ENCODE measurements around the gene GFRA1.

The GFRA1 gene

DNA sequence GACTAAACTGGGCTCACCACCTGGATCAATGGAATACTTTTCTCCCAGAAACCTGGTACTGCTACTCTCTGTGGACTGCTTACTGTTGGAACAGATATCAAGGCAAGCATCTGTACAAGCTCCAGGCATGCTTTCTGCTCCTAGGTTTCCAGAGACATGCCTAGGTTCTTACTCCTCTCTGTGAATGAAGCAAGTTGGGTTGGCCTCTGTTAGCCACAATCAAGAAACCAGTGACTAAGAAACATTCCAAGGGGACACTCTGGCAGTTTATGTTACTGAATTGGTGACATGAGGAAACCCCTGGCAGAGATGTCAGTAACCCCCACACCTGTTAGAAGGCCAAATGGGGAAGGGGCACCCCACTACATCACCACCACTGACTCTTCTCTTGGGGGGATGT lies 121.9 kb downstream of the GFRA1 start:
- H3K4me3 ChIP-seq (ENCODE audit: control insufficient read depth, low read depth, low read length) = no peak overlapping the region
- TF ChIP-seq, protein P1, sequence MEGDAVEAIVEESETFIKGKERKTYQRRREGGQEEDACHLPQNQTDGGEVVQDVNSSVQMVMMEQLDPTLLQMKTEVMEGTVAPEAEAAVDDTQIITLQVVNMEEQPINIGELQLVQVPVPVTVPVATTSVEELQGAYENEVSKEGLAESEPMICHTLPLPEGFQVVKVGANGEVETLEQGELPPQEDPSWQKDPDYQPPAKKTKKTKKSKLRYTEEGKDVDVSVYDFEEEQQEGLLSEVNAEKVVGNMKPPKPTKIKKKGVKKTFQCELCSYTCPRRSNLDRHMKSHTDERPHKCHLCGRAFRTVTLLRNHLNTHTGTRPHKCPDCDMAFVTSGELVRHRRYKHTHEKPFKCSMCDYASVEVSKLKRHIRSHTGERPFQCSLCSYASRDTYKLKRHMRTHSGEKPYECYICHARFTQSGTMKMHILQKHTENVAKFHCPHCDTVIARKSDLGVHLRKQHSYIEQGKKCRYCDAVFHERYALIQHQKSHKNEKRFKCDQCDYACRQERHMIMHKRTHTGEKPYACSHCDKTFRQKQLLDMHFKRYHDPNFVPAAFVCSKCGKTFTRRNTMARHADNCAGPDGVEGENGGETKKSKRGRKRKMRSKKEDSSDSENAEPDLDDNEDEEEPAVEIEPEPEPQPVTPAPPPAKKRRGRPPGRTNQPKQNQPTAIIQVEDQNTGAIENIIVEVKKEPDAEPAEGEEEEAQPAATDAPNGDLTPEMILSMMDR (conservative IDR thresholded peaks at IDR 0.05; ENCODE audit: control insufficient read depth, insufficient read depth, low read depth, low read length) = no peak
- DNase-seq (ENCODE audit: low read depth) = no peak

DNA sequence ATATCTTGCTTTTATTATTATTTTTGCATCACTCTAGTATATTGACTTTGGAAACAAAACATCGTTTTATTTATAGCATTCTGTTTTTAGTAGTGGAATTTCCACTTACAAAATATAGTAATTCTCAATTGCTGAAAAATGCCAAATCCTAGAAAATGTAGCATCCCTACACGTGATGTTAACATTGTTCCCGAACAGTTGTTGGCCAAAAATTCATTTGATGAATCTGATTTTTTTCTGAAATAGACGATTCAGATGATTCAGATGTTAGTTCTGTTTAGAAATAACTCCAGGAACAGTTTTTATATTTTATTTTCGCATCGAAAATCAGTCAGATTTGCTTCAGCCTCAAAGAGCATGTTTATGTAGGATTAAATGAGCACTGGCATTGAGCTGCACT lies 122.4 kb downstream of the GFRA1 start:
- no peak overlapping the region for H3K4me3 ChIP-seq (ENCODE audit: control insufficient read depth, low read depth, low read length)
- TF ChIP-seq, protein P1 (conservative IDR thresholded peaks at IDR 0.05; ENCODE audit: control insufficient read depth, insufficient read depth, low read depth, low read length) = no peak
- no peak for DNase-seq (ENCODE audit: low read depth)

DNA sequence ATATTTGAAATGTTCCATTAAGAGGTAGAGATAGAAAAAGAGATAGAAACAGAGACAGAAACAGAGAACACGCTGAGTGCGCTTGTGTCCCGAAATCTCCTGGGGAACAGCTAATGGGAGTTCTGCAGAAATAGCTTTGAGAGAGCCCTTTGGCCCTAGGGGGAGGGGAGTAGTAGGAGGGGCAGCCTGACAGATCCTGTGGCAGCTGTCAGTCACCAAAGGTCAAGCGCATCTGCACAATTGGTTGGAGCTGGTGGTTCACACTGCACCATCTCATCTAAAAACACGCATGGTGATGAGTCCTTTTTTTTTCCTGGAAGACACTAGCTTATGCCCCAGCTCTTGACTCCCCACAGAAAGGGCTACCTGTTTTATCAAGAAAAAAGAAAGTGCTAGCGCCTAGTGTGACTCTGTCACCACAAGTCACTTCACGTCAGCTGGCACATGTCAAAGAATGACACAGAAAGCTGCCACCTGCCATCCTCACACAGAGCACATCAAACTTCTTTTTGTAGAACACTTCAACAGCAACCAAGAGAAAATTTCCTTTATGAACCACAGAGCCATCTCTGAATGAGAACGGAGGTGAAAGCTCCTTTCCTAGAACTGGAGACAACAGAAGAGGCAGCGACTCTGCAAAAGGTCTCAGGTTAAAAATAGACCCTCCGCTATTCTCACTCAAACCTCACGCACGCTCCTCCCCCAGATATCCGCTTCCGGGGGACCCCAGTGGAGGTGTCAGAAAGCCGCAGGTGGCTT lies 125.7 kb downstream of the GFRA1 start:
- no peak overlapping the region for H3K4me3 ChIP-seq (ENCODE audit: control insufficient read depth, low read depth, low read length)
- TF ChIP-seq, protein P1 (conservative IDR thresholded peaks at IDR 0.05; ENCODE audit: control insufficient read depth, insufficient read depth, low read depth, low read length) = no peak
- DNase-seq (ENCODE audit: low read depth) = no peak

DNA sequence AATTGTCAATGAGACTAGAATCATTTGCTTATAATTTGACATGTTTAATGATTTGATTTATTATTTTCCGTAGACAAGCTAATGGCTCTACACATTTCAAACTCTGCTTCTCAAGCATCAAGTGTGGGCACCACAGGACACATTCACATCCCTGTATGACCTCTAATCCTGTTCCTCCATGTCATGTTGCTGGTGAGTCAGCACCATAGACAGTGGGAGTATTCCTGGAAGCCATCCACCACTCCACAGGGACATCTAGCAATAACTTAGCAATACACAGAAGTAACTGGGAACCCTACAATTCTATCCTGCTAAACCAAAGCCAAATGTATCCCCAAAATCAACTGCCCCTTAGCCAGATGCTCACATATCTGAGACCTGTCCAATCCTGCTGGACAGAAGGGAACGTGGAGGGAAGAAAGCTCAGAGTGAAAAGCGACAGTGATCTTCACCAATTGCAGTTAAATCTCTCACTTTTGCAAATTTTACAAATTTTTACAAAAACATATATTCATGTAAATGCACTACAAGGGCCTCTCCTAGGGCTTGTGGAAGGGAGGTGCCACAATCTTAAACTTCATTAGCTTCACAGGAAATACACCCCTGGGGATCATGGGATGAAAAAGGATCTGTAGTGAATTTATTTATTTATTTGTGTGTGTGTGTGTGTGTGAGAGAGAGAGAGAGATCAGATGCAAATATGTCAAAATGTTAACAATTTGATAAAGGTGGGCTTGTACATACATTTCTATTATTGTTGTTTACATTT lies 126.5 kb downstream of the GFRA1 start:
- DNase-seq (ENCODE audit: low read depth) = peak; percentile 51
- TF ChIP-seq, protein P1 (conservative IDR thresholded peaks at IDR 0.05; ENCODE audit: control insufficient read depth, insufficient read depth, low read depth, low read length) = no peak

DNA sequence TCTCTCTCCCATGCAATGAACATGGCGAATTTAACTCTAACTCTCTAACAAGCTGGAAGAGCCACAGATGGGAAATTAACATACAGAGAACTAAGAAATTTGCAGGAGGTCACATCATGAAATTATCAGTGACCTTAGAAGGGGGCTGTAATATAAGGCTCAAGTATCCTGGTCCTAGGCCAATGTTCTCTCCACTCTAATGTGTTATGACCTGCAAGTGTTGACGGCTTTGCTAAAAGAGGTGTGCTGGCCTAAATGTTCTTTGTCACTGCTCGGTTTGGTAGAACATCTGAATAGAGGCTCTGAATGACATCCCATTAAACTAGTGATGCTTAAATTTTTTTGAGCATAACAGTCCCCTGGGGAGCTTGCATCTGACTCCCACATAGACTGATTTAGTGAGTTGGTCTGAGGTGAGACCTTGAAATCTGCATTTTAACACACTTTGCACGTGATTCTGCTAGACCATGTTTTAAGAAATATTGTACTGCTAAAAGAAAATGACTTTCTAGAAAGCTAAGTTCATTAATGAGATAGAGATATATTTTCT lies 129.3 kb downstream of the GFRA1 start:
- H3K4me3 ChIP-seq (ENCODE audit: control insufficient read depth, low read depth, low read length) = no peak overlapping the region
- DNase-seq (ENCODE audit: low read depth) = no peak
- TF ChIP-seq, protein P1 (conservative IDR thresholded peaks at IDR 0.05; ENCODE audit: control insufficient read depth, insufficient read depth, low read depth, low read length) = no peak

More for the DNA sequence above, 126.5 kb downstream of the GFRA1 start:
- no peak overlapping the region for H3K4me3 ChIP-seq (ENCODE audit: control insufficient read depth, low read depth, low read length)

DNA sequence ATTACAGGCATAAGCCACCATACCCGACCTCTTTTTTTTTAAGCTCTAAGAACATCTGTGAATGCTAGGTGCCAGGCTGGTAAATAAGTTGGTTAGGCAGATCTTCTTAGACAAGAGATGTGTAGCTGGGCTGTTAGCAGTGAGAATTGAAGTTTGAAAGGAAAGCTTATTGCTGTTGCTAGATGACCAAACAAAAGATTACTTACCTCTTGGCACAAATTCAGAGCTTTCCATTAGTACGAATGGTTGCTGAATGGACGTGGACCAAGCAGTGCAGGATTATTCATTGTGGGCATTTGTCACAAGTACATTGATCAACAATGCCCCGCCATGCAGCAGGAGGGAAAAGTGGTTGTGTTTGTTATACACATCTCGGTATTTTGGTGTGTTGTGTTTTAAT lies 131.2 kb downstream of the GFRA1 start:
- TF ChIP-seq, protein P1 (conservative IDR thresholded peaks at IDR 0.05; ENCODE audit: control insufficient read depth, insufficient read depth, low read depth, low read length) = no peak
- DNase-seq (ENCODE audit: low read depth) = no peak
- no peak overlapping the region for H3K4me3 ChIP-seq (ENCODE audit: control insufficient read depth, low read depth, low read length)
